Retinal pigment epithelial cell (primary cell): ENCODE results near the gene QRFP.

ENCODE experiments used
- DNase-seq: peaks from one replicate; pipeline ENCODE4 v3.0.0-alpha.2; 2010; ENCODE audit warnings: low read depth
- H3K4me3 ChIP-seq: 2 replicates; pipeline ENCODE4 v1.5.1; 2011; ENCODE audit warnings: mild to moderate bottlenecking, low read length, control low read depth, moderate library complexity
- TF ChIP-seq, protein P1 (sequence below): conservative IDR thresholded peaks from 2 replicates; pipeline ENCODE4 v1.5.1; 2011; ENCODE audit warnings: low read depth, low read length, control low read depth, inconsistent platforms

QRFP gene

DNA sequence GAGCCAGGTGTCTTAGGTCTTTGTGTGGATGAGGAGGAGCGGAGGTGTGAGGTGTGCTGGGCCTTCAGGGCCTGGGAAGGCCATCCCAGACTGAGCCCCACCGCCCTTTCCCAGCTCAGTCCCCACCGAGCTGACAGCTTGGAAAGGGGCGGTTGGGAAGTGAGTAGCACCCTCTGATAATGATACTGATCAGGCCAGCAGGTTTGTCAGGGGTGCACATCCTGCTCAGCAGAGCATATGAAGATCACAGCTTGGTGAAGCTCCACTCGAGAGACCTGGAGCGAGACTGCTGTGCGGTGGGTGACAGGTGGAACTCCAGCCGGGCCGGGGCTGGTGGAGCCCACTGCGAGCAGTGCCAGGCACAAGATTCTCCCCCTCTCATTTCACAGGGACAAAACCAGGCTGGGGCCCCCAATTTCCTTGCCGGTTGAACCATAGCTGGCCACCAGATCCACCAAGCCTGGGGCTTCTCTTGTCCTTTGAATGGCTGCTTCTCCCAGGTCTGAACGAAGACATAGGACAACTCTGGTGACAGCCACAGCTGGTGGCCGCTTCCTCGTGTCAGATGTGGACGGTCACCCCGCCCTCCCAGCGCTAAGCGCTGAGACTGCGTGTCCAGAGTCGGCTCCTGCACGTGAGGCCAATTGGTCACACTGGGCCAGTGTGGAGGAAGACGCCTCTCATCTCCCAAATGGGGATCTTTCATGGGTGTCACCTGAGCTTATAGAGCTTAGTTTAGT, 8.3 kb downstream of the QRFP start:
- no peak overlapping the region for H3K4me3 ChIP-seq
- no peak for DNase-seq
- TF ChIP-seq, protein P1, sequence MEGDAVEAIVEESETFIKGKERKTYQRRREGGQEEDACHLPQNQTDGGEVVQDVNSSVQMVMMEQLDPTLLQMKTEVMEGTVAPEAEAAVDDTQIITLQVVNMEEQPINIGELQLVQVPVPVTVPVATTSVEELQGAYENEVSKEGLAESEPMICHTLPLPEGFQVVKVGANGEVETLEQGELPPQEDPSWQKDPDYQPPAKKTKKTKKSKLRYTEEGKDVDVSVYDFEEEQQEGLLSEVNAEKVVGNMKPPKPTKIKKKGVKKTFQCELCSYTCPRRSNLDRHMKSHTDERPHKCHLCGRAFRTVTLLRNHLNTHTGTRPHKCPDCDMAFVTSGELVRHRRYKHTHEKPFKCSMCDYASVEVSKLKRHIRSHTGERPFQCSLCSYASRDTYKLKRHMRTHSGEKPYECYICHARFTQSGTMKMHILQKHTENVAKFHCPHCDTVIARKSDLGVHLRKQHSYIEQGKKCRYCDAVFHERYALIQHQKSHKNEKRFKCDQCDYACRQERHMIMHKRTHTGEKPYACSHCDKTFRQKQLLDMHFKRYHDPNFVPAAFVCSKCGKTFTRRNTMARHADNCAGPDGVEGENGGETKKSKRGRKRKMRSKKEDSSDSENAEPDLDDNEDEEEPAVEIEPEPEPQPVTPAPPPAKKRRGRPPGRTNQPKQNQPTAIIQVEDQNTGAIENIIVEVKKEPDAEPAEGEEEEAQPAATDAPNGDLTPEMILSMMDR, result no peak

DNA sequence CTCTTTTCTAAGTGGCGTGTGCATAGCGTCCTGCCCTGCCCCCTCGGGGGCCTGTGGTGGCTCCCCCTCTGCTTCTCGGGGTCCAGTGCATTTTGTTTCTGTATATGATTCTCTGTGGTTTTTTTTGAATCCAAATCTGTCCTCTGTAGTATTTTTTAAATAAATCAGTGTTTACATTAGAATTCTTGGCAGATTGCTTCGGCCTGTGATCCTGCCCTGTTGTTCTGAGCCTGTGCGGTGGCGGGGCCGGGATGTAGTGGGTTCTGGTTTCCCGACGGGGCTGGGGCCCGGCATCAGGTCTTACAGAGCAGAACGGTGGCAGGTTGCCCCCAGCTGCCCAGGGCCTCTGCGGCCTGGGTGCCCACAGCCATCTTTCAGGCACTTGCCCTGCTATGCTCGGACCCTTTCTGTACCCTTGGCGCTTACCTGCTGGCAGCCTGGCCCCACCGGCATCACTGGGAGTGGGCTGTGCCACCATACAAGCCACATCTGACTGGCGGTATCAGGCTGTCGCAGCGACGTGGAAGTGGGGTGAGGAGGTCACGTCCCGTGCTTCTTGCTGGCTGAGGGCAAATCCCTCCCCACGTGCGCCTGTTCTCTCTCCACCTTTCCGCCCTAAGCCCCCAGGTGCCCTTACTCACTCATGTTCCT, 9.0 kb downstream of the QRFP start:
- H3K4me3 ChIP-seq, result no peak overlapping the region
- TF ChIP-seq, protein P1, result no peak
- no peak for DNase-seq

DNA sequence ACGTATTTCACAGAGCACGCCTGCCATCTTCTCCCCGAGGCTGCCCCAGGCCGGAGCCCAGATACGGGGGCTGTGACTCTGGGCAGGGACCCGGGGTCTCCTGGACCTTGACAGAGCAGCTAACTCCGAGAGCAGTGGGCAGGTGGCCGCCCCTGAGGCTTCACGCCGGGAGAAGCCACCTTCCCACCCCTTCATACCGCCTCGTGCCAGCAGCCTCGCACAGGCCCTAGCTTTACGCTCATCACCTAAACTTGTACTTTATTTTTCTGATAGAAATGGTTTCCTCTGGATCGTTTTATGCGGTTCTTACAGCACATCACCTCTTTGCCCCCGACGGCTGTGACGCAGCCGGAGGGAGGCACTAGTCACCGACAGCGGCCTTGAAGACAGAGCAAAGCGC, 9.6 kb downstream of the QRFP start:
- H3K4me3 ChIP-seq, result no peak overlapping the region
- no peak for DNase-seq
- TF ChIP-seq, protein P1, result no peak

DNA sequence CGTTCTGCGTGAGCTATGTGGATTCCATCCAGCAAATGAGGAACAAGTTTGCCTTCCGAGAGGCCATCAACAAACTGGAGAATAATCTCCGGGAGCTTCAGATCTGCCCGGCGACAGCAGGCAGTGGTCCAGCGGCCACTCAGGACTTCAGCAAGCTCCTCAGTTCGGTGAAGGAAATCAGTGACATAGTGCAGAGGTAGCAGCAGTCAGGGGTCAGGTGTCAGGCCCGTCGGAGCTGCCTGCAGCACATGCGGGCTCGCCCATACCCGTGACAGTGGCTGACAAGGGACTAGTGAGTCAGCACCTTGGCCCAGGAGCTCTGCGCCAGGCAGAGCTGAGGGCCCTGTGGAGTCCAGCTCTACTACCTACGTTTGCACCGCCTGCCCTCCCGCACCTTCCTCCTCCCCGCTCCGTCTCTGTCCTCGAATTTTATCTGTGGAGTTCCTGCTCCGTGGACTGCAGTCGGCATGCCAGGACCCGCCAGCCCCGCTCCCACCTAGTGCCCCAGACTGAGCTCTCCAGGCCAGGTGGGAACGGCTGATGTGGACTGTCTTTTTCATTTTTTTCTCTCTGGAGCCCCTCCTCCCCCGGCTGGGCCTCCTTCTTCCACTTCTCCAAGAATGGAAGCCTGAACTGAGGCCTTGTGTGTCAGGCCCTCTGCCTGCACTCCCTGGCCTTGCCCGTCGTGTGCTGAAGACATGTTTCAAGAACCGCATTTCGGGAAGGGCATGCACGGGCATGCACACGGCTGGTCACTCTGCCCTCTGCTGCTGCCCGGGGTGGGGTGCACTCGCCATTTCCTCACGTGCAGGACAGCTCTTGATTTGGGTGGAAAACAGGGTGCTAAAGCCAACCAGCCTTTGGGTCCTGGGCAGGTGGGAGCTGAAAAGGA, 10.9 kb downstream of the QRFP start:
- no peak for DNase-seq
- TF ChIP-seq, protein P1, result no peak
- H3K4me3 ChIP-seq, result no peak overlapping the region

DNA sequence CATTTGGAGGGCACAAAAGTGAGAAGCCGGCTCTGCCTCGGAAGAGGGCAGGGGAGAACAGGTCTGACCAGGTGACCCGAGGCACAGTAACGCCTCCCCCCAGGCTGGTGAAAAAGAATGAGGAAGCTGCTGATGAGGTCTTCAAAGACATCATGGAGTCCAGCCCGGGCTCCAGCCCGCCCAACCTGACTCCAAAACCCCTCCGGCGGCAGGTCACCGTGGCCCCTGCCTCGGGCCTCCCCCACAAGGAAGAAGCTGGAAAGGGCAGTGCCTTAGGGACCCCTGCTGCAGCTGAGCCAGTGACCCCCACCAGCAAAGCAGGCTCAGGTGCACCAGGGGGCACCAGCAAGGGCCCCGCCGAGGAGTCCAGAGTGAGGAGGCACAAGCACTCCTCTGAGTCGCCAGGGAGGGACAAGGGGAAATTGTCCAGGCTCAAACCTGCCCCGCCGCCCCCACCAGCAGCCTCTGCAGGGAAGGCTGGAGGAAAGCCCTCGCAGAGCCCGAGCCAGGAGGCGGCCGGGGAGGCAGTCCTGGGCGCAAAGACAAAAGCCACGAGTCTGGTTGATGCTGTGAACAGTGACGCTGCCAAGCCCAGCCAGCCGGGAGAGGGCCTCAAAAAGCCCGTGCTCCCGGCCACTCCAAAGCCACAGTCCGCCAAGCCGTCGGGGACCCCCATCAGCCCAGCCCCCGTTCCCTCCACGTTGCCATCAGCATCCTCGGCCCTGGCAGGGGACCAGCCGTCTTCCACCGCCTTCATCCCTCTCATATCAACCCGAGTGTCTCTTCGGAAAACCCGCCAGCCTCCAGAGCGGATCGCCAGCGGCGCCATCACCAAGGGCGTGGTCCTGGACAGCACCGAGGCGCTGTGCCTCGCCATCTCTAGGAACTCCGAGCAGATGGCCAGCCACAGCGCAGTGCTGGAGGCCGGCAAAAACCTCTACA, 11.8 kb downstream of the QRFP start:
- H3K4me3 ChIP-seq, result no peak overlapping the region
- TF ChIP-seq, protein P1, result no peak
- DNase-seq, result no peak

DNA sequence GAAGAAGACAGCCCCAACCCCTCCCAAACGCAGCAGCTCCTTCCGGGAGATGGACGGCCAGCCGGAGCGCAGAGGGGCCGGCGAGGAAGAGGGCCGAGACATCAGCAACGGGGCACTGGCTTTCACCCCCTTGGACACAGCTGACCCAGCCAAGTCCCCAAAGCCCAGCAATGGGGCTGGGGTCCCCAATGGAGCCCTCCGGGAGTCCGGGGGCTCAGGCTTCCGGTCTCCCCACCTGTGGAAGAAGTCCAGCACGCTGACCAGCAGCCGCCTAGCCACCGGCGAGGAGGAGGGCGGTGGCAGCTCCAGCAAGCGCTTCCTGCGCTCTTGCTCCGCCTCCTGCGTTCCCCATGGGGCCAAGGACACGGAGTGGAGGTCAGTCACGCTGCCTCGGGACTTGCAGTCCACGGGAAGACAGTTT, 12.5 kb downstream of the QRFP start:
- no peak for DNase-seq

More for the DNA sequence above, 12.5 kb downstream of the QRFP start:
- H3K4me3 ChIP-seq, result no peak overlapping the region
- TF ChIP-seq, protein P1, result no peak
